SU-DHL-6 (cell line): Measurements from ENCODE around the gene ANKRD13A.

ENCODE experiments used
- H2AFZ ChIP-seq: fragments of 200-600 bp; sonication (generic); 2 replicates; pipeline ENCODE4 v1.6.1; 2014; ENCODE audit warnings: low read depth, mild to moderate bottlenecking, moderate library complexity, mixed read lengths, antibody characterized with exemption, low read length; ENCODE audit not compliant: severe bottlenecking
- H3F3A ChIP-seq: fragments of 200-600 bp; shearing (Covaris generic); 2 replicates; pipeline ENCODE4 v1.6.0; 2016; ENCODE audit warnings: antibody characterized with exemption, mild to moderate bottlenecking; ENCODE audit not compliant: insufficient read depth
- H3K27ac ChIP-seq: fragments of 200-600 bp; sonication (generic); 2 replicates; pipeline ENCODE4 v1.5.1; 2016; ENCODE audit warnings: low read depth, mild to moderate bottlenecking, low read length, moderate library complexity, mixed read lengths
- H3K27me3 ChIP-seq: fragments of 200-600 bp; sonication (generic), shearing (Covaris generic); 2 replicates; pipeline ENCODE4 v1.6.0; 2014; ENCODE audit warnings: mild to moderate bottlenecking, low read length
- H3K36me3 ChIP-seq: fragments of 200-600 bp; sonication (generic); 2 replicates; pipeline ENCODE4 v1.6.1; 2014; ENCODE audit warnings: mild to moderate bottlenecking, low read length, mixed read lengths
- H3K4me2 ChIP-seq: fragments of 300-600, 200-600 bp; shearing (Covaris generic), sonication (generic); 2 replicates; pipeline ENCODE4 v1.6.0; 2014; ENCODE audit warnings: low read length, low read depth, mild to moderate bottlenecking; ENCODE audit not compliant: poor library complexity, severe bottlenecking
- H3K4me3 ChIP-seq: fragments of 200-600 bp; sonication (generic); 2 replicates; pipeline ENCODE4 v1.5.1; 2014; ENCODE audit warnings: antibody characterized with exemption, low read length, mild to moderate bottlenecking, mixed read lengths; ENCODE audit not compliant: insufficient read depth, poor library complexity, severe bottlenecking
- H3K79me2 ChIP-seq: fragments of 200-600 bp; sonication (generic); 2 replicates; pipeline ENCODE4 v1.6.1; 2014; ENCODE audit warnings: mild to moderate bottlenecking, low read length, moderate library complexity; ENCODE audit not compliant: insufficient read depth
- H3K9ac ChIP-seq: fragments of 200-600 bp; sonication (generic); 2 replicates; pipeline ENCODE4 v1.7.0; 2014; ENCODE audit warnings: mild to moderate bottlenecking, low read length
- H3K9me2 ChIP-seq: fragments of 200-600 bp; sonication (generic); replicated peaks from 2 replicates; pipeline ENCODE4 v1.6.1; 2014; ENCODE audit warnings: low read length; ENCODE audit not compliant: insufficient read depth
- H3K9me3 ChIP-seq: fragments of 200-600 bp; sonication (generic); 2 replicates; pipeline ENCODE4 v1.6.1; 2014; ENCODE audit warnings: low read length, mixed read lengths; ENCODE audit not compliant: insufficient read depth
- H4K20me1 ChIP-seq: fragments of 200-600 bp; sonication (generic); 2 replicates; pipeline ENCODE4 v1.6.1; 2014; ENCODE audit warnings: low read depth, mild to moderate bottlenecking, antibody characterized with exemption, low read length, moderate library complexity, mixed read lengths
- CTCF ChIP-seq: fragments of 200-600 bp; sonication (generic); IDR thresholded peaks from one replicate; pipeline ENCODE4 v1.5.1; 2017; ENCODE audit warnings: antibody characterized with exemption, mild to moderate bottlenecking, low read length, moderate library complexity; ENCODE audit not compliant: insufficient read depth, poor library complexity, severe bottlenecking
- EZH2phosphoT487 ChIP-seq: fragments of 200-600 bp; sonication (generic), shearing (Covaris generic); conservative IDR thresholded peaks from 2 replicates; pipeline ENCODE4 v1.6.1; 2018; ENCODE audit warnings: mild to moderate bottlenecking, antibody characterized with exemption, low read length, moderate library complexity, mixed read lengths

The ANKRD13A gene

GRCh38 chr12:109995686-109996482 lies 3.3 kb upstream of the ANKRD13A start, which contains the start of gene GIT2:
GIT2 (minus strand) TSS chr12:109996368; CDS start chr12:109996224, 144 bp downstream.
- Histone ChIP-seq H3K27ac (peak within 1 kb of the TSS; percentile 97), H3K4me3 (peak within 1 kb of the TSS; percentile 63), H3K9me2 (no peaks in the 10 kb centered on the region), H4K20me1 (peaks cover 5% of the 10 kb centered on the region; the same call in 1 of the 2 replicates), H3F3A (peaks cover 41% of the 10 kb centered on the region), H3K4me2 (peak within 1 kb of the TSS; percentile 92), H3K27me3 (no peaks in the 10 kb centered on the region), H2AFZ (peak within 1 kb of the TSS; percentile 5), H3K9me3 (no peaks in the 10 kb centered on the region), H3K9ac (peak within 1 kb of the TSS; percentile 91), H3K79me2 (peaks cover 67% of the 10 kb centered on the region), H3K36me3 (peaks cover 10% of the 10 kb centered on the region; the same call in 1 of the 2 replicates)
- TF ChIP-seq CTCF (no peak), EZH2phosphoT487 (no peak)

GRCh38 chr12:109996483-109996853 lies 2.8 kb upstream of the ANKRD13A start:
- no peak for TF ChIP-seq CTCF
- TF ChIP-seq EZH2phosphoT487, result no peak
- Histone ChIP-seq H3K27ac (peak overlapping the region; percentile 97), H4K20me1 (peaks cover 5% of the 10 kb centered on the region; the same call in 1 of the 2 replicates), H3K4me3 (peak overlapping the region; percentile 25), H2AFZ (no peak overlapping the region), H3K36me3 (peaks cover 9% of the 10 kb centered on the region; the same call in 1 of the 2 replicates), H3K9ac (peak overlapping the region; percentile 91), H3K9me3 (no peaks in the 10 kb centered on the region), H3K27me3 (no peaks in the 10 kb centered on the region), H3K9me2 (no peaks in the 10 kb centered on the region), H3K4me2 (peak overlapping the region; percentile 92), H3K79me2 (peaks cover 67% of the 10 kb centered on the region), H3F3A (peaks cover 47% of the 10 kb centered on the region)

GRCh38 chr12:109997393-109997792 lies 1.8 kb upstream of the ANKRD13A start:
- H3K4me2 ChIP-seq, result peak overlapping the region; percentile 92
- TF ChIP-seq EZH2phosphoT487 (no peak), CTCF (no peak)
- H3K9ac ChIP-seq, result peak overlapping the region; percentile 88
- H3K27me3 ChIP-seq, result no peaks in the 10 kb centered on the region
- H4K20me1 ChIP-seq, result 0 out of 2 replicates have a peak, but pooled peaks cover 5% of the 10 kb centered on the region
- H3K36me3 ChIP-seq, result 0 out of 2 replicates have a peak, but pooled peaks cover 10% of the 10 kb centered on the region
- peak overlapping the region; percentile 97 for H3K27ac ChIP-seq
- H3K9me2 ChIP-seq, result no peaks in the 10 kb centered on the region
- peaks cover 67% of the 10 kb centered on the region for H3K79me2 ChIP-seq
- peaks cover 56% of the 10 kb centered on the region for H3F3A ChIP-seq
- H3K9me3 ChIP-seq, result no peaks in the 10 kb centered on the region
- peak overlapping the region; percentile 5 for H2AFZ ChIP-seq
- peak overlapping the region; percentile 88 for H3K4me3 ChIP-seq
